Renal cortex interstitium (tissue), 11 donors: ENCODE data around the gene LRRC4C. TPM values are rescaled to one million over a fixed set of nuclear protein-coding genes. Genes with fewer than 3 reads are reported as not detected.

Experiments used
- DNase-seq, 11 donors: peaks; one replicate each; pipeline ENCODE4 v3.0.0-alpha.2; 2013; ENCODE audit warnings: low read depth in 9 of 11, low spot score in 4 of 11; ENCODE audit errors: extremely low read depth in 1 of 11
- polyA plus RNA-seq, 3 donors: library from polyadenylated mRNA; unstranded; fragments of 120-200 nt; gene quantifications; one replicate each; pipeline ENCODE4 v1.2.1, GENCODE V29; 2013; ENCODE audit not compliant: insufficient read length in 3 of 3

Gene LRRC4C
- polyA plus RNA-seq, 3 donors, result 12.7 to 17.1 (median 13.0) TPM

- no peak for DNase-seq
These were observed 1296.3 kb downstream of the LRRC4C start for GRCh38 chr11:40162901-40163883.

GRCh38 chr11:40161854-40162410 is 1297.5 kb downstream of the LRRC4C start:
- DNase-seq, result no peak

- DNase-seq, result no peak
These were observed 1299.0 kb downstream of the LRRC4C start for GRCh38 chr11:40160418-40160817.

GRCh38 chr11:40149721-40150120 is 1309.7 kb downstream of the LRRC4C start:
- no peak for DNase-seq

- no peak for DNase-seq
These were observed 1318.9 kb downstream of the LRRC4C start for GRCh38 chr11:40140560-40140959.

GRCh38 chr11:40139536-40139935 is 1319.9 kb downstream of the LRRC4C start:
- DNase-seq, result no peak

GRCh38 chr11:40139066-40139465 is 1320.4 kb downstream of the LRRC4C start:
- peak in 2 of 11 donors; percentile 31 to 37 for DNase-seq

- DNase-seq, result no peak
These were observed 1324.5 kb downstream of the LRRC4C start for GRCh38 chr11:40134820-40135570.

- DNase-seq, result no peak
These were observed 1326.0 kb downstream of the LRRC4C start for GRCh38 chr11:40133498-40133897.

- no peak for DNase-seq
These were observed 1326.5 kb downstream of the LRRC4C start for GRCh38 chr11:40132912-40133311.

- no peak for DNase-seq
These were observed 1329.0 kb downstream of the LRRC4C start for GRCh38 chr11:40130427-40130826.

GRCh38 chr11:40129266-40129665 is 1330.2 kb downstream of the LRRC4C start:
- peak in 1 of 11 donors; percentile 37 for DNase-seq

- DNase-seq, result no peak
These were observed 1334.4 kb downstream of the LRRC4C start for GRCh38 chr11:40125054-40125453.

- no peak for DNase-seq
These were observed 1339.8 kb downstream of the LRRC4C start for GRCh38 chr11:40119661-40120060.

- DNase-seq, result no peak
These were observed 1340.7 kb downstream of the LRRC4C start for GRCh38 chr11:40118780-40119179.

GRCh38 chr11:40118026-40118425 is 1341.4 kb downstream of the LRRC4C start:
- DNase-seq, result no peak

GRCh38 chr11:40104941-40105550 is 1354.4 kb downstream of the LRRC4C start:
- DNase-seq, result no peak

- no peak for DNase-seq
These were observed 1358.7 kb downstream of the LRRC4C start for GRCh38 chr11:40100781-40101180.

- DNase-seq, result no peak
These were observed 1359.3 kb downstream of the LRRC4C start for GRCh38 chr11:40100162-40100553.
